ENCODE results near the gene COPZ1. TPM values are rescaled to one million over a fixed set of nuclear protein-coding genes. Genes with fewer than 3 reads are reported as not detected.

Gene COPZ1
- total RNA-seq, 1 donor from 2014 or later: 60.3 TPM

DNA sequence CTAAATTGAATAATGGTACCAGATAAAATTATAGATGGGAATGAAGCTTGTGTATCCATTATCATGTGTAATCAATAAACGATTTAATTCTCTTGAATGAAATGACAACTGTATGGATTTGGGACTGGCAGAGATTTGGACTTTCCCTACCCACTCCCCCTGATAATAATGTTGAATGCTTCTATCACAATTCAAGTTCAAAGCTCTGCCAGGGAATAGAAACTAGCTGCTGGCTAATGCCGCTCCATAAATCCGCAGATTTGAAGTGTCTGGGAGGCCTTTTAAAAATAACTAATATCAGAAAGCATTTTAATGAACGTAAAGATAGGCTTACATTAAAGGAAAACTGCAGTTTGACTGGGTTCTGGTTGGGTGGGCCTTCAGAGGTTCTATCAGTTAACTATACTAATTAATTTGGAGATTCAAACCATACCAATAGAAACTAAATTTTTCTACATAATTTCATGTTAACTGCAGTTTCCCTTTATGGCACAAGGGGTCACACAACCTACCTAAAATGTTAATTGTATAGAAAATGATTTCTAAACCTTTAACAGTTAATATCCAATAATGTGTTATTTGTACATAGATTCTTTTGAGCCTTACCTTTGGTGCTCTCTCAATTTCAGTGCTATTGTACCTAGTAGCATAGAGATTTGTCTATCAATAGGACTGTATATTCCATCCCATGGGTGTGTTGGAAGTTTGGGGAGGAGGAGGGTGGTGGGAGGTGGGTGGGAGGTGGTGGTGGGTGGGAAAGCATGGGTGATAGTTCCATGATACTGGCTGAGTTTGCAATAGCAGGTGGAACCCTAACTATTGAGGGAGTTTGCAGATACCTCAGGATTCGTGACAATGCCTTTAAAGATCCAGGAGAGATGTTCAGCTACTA lies 39.5 kb upstream of the COPZ1 start:
- peak overlapping the region in 1 of 2 donors; percentile 16 for H3K4me3 ChIP-seq
- no peak overlapping the region for H3K27ac ChIP-seq
- no peaks in the 10 kb centered on the region for H3K9me3 ChIP-seq
- H3K4me1 ChIP-seq: peaks cover 5 to 38% of the 10 kb centered on the region in 2 donors
- peaks cover 44 to 73% of the 10 kb centered on the region in 2 donors for H3K36me3 ChIP-seq
- no peaks in the 10 kb centered on the region for H3K27me3 ChIP-seq
- DNase-seq (ENCODE audit: low spot score in 2 of 2): no peak
- TF ChIP-seq, protein P1, sequence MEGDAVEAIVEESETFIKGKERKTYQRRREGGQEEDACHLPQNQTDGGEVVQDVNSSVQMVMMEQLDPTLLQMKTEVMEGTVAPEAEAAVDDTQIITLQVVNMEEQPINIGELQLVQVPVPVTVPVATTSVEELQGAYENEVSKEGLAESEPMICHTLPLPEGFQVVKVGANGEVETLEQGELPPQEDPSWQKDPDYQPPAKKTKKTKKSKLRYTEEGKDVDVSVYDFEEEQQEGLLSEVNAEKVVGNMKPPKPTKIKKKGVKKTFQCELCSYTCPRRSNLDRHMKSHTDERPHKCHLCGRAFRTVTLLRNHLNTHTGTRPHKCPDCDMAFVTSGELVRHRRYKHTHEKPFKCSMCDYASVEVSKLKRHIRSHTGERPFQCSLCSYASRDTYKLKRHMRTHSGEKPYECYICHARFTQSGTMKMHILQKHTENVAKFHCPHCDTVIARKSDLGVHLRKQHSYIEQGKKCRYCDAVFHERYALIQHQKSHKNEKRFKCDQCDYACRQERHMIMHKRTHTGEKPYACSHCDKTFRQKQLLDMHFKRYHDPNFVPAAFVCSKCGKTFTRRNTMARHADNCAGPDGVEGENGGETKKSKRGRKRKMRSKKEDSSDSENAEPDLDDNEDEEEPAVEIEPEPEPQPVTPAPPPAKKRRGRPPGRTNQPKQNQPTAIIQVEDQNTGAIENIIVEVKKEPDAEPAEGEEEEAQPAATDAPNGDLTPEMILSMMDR (IDR thresholded peaks at IDR 0.05): peak in 2 of 3 experiments; percentile 9 to 14
- intact Hi-C loops (cut with DNase I): no loop called here

DNA sequence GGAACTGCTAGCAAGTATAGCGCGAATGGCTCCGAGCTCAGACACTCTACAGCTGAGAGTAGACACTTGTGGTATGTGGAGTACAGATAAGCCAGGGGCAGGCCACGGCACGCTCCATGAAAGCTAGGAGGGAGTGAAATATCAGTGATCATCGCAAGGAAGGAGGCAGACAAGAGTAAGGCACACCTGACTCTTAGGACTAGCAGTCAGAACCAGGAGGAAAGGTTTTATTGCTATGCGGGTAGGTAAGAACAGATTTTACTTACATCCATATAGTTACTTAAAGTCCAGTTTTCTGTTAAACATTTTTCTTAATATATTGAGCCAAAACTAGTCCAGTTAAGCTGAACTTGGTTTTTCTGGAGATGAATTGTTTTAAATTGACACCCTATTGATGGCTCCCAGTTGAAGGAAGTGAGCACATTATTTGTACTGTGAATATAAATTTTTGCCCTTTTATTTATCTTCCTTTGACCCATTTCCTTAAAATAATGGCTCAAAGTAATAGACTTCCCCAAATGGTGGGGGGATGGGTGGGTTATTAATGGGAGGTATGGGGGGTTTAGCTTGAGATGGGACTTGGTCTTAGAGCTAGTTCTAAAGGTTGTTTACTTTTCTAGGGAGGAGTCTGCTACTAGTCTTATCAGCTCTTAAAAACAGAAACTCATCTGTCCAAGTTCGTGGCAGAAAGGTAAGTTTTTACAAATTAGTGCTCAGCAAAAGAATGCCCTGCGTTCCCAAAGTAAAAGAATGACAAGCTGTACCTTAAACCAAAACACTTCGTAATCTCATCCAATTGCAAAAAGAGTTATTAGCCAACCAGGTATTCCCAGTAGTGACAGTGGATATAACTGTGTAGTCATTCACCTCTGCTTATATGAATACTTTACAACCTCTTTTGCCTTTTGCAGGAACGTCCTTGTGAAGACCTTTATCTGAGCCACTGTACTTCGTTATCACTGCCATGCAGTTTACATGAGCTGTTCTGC lies 38.6 kb upstream of the COPZ1 start:
- Histone ChIP-seq H3K9me3 (no peaks in the 10 kb centered on the region), H3K36me3 (peaks cover 44 to 72% of the 10 kb centered on the region in 2 donors), H3K27me3 (no peaks in the 10 kb centered on the region), H3K4me1 (peaks cover 5 to 37% of the 10 kb centered on the region in 2 donors), H3K4me3 (no peak overlapping the region), H3K27ac (no peak overlapping the region)
- TF ChIP-seq, protein P1 (IDR thresholded peaks at IDR 0.05): no peak
- intact Hi-C loops (cut with DNase I): no loop called here
- DNase-seq (ENCODE audit: low spot score in 2 of 2): no peak

DNA sequence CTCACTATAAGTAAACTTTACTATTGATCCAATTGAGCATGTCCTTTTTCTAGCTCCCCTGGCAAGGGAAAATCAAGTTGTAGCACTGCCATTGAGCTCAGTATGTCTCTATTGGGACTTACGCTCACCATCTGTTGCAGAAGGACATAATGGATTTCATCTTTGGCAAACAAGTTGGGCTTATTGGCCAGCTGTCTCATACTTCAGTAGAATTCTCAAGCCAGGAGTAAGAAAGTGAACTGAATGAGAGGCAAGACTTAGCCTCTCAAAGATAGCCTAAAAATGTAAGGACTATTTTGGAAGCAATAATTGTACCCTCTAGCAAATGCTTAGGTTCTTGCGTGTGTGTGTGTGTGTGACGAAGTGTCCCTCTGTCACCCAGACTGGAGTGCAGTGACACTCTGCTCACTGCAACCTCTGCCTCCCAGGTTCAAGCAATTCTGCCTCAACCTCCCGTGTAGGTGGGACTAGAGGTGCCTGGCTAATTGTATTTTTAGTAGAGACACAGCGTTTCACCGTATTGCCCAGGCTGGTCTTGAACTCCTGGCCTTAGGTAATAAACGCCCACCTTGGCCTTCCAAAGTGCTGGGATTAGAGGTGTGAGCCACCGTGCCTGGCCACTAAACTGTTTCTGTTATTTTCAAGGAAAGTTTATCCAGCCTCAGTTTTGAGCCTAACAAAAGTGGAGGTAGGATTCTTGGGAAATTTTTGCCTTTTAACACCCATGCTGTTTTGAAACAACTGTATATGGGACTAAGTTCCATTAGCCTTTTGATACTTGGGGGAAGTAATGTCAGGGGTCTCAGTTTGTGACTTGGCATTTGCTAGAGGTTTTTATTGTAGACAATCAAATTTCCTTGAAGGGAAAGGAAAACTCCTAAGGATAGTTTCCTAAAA lies 37.4 kb upstream of the COPZ1 start:
- H3K4me1 ChIP-seq: peaks cover 3 to 27% of the 10 kb centered on the region in 2 donors
- TF ChIP-seq, protein P1 (IDR thresholded peaks at IDR 0.05): no peak
- H3K9me3 ChIP-seq: no peaks in the 10 kb centered on the region
- H3K27me3 ChIP-seq: no peaks in the 10 kb centered on the region
- DNase-seq (ENCODE audit: low spot score in 2 of 2): no peak
- intact Hi-C loops (cut with DNase I): no loop called here
- H3K36me3 ChIP-seq: peaks cover 39 to 61% of the 10 kb centered on the region in 2 donors
- H3K4me3 ChIP-seq: no peak overlapping the region
- H3K27ac ChIP-seq: no peak overlapping the region

DNA sequence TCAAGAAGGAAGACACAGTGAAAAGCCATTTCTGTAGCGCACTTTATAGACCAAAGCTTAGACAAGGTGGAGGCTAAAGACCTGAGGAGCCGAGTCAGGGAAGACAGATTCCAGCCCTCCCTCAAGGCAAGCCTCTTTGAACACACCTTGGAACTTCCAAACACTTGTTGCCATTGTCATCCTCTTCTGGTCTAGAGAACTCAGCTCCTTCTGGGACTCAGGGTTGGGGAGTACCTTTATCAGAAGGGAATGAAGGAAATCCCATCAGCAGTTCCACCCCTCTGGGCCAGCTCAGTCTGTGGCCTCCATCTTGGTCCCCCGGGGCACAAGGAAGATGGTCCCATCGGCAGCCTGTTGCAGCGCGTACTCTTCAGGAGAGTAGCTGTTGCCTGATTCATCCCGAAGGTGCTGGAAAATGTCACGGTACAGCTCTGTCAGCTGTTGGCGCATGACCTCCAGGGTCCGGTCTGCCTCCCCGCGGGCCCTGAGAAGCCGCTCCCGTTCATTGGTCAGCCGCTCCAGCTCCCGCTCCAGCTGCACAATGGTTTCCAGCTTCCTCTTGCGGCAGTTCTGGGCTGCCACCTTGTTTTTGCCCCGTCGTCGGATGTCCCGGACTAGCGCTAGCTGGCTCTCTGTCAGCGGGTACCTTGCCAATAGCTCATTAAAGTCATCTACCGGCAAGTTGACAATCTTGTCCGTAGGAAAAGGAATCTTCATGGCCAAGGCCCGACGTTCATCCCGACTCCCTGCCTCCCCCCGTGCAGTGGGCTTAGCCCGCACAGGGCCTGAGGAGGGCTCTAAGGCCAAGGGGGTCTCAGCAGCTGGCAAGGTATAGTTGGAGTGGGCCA lies 32.6 kb upstream of the COPZ1 start:
- Histone ChIP-seq H3K36me3 (peaks cover 4 to 19% of the 10 kb centered on the region in 2 donors), H3K9me3 (no peaks in the 10 kb centered on the region), H3K27me3 (no peaks in the 10 kb centered on the region), H3K4me1 (no peaks in the 10 kb centered on the region), H3K4me3 (no peak overlapping the region), H3K27ac (no peak overlapping the region)
- no peak for DNase-seq (ENCODE audit: low spot score in 2 of 2)
- intact Hi-C loops (cut with DNase I): no loop called here
- TF ChIP-seq, protein P1 (IDR thresholded peaks at IDR 0.05): no peak

All from ascending aorta (tissue), 2 donors.